ENCODE data around the gene CLDN4.

DNA sequence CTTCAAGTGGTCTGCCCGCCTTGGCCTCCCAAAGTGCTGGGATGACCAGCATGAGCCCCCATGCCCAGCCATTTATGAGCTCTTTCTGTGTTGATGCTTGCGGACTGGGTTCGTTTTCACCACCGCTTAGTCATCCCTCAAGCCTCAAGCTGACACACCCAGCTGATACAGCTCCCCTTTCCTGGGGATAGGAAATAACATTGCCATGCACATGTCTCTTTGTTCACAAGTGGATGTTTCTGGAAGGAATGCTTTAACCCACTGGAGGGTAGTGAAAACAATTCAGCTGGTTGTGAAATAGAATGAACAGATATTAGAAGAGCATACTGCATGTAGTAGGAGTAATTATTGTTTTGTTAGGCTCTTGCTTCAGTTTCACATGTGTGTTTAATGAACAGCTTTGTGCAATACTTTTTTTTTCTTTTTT lies 20.0 kb downstream of the CLDN4 start:
- TF ChIP-seq CTCF (IDR thresholded peaks at IDR 0.05) (no peak), POLR2A (IDR thresholded peaks at IDR 0.05) (no peak)

All from lower leg skin (tissue), 3 donors.